H4 (cell line): ENCODE results near the gene RRAGC. TPM values are rescaled to one million over a fixed set of nuclear protein-coding genes. Genes with fewer than 3 reads are reported as not detected.
"Not testable (repeated sequence)": the region's sequence is repeated elsewhere in the genome, so short reads cannot be mapped to it uniquely, and the experiment has no call there.

ENCODE experiments used
- DNase-seq: peaks from one replicate; pipeline ENCODE4 v3.0.0-alpha.2; 2015; ENCODE audit warnings: low spot score
- total RNA-seq: library from RNA; depleted of rRNA; stranded (reverse); fragments of >200 nt; shearing (Covaris generic); gene quantifications from 2 replicates; pipeline ENCODE4 v1.2.3, GENCODE V29; 2014

The RRAGC gene
- total RNA-seq, 1 experiment from 2014 or later = 17.3 TPM

GRCh38 chr1:38858833-38859560, 575 bp downstream of the RRAGC start:
- peak; percentile 10 for DNase-seq

- DNase-seq = no peak
Measured at GRCh38 chr1:38852780-38853179, 6.8 kb downstream of the RRAGC start.

- DNase-seq = no peak
Measured at GRCh38 chr1:38848071-38848470, 11.5 kb downstream of the RRAGC start.

- no peak for DNase-seq
Measured at GRCh38 chr1:38846210-38846609, 13.4 kb downstream of the RRAGC start.

GRCh38 chr1:38845088-38845487, 14.5 kb downstream of the RRAGC start:
- DNase-seq = not testable (repeated sequence)

GRCh38 chr1:38840281-38840680, 19.3 kb downstream of the RRAGC start:
- DNase-seq = no peak

GRCh38 chr1:38839363-38839762, 20.2 kb downstream of the RRAGC start:
- DNase-seq = no peak

- not testable (repeated sequence) for DNase-seq
Measured at GRCh38 chr1:38836316-38836715, 23.3 kb downstream of the RRAGC start.

GRCh38 chr1:38834937-38835827, 24.4 kb downstream of the RRAGC start:
- DNase-seq = peak; percentile 80

GRCh38 chr1:38834221-38834782, 25.3 kb downstream of the RRAGC start:
- DNase-seq = no peak

- DNase-seq = no peak
Measured at GRCh38 chr1:38833146-38833545, 26.4 kb downstream of the RRAGC start.

- DNase-seq = no peak
Measured at GRCh38 chr1:38832370-38832734, 27.2 kb downstream of the RRAGC start.

GRCh38 chr1:38831731-38832369, 27.7 kb downstream of the RRAGC start:
- no peak for DNase-seq

- DNase-seq = no peak
Measured at GRCh38 chr1:38829368-38829767, 30.2 kb downstream of the RRAGC start.

GRCh38 chr1:38827318-38827717, 32.3 kb downstream of the RRAGC start:
- DNase-seq = no peak

- DNase-seq = no peak
Measured at GRCh38 chr1:38826886-38827285, 32.7 kb downstream of the RRAGC start.

GRCh38 chr1:38826262-38826661, 33.3 kb downstream of the RRAGC start:
- DNase-seq = no peak

GRCh38 chr1:38820860-38821259, 38.7 kb downstream of the RRAGC start:
- DNase-seq = no peak

- no peak for DNase-seq
Measured at GRCh38 chr1:38819516-38819915, 40.1 kb downstream of the RRAGC start.

- DNase-seq = no peak
Measured at GRCh38 chr1:38819040-38819439, 40.5 kb downstream of the RRAGC start.

GRCh38 chr1:38818175-38818976, 41.2 kb downstream of the RRAGC start:
- DNase-seq = no peak
